Measurements from ENCODE around the gene PCDH9. TPM values are rescaled to one million over a fixed set of nuclear protein-coding genes. Genes with fewer than 3 reads are reported as not detected.

The PCDH9 gene
- total and polyA plus RNA-seq, 2 of the 4 experiments (the other 2 are of a cell fraction): 2.2 to 10.2 TPM

DNA sequence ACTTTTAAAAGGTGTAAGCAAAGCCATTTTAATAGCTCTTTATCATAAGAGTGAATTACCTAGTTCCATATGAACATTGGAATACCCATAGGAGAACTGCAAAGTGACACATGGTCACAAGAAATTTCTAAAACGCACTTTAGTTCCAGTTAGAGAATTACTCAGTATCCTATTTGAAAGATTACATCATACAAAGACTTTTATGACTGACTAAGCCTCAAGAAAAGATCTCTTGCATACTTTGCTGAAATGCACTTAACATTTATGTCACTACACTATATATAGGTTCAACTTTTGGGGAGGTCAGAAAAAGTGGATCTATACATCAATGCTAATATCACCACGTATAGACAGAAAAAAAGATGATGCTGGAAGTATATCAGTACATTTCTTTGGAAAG, 7.1 kb downstream of the PCDH9 start:
- Histone ChIP-seq H2BK5ac (ENCODE audit: low read depth, low read length, poor library complexity, severe bottlenecking) (no peak overlapping the region), H3K79me1 (ENCODE audit: low read depth in 1 of 2, low read length in 2 of 2) (0 out of 4 replicates have a peak, but pooled peaks cover 0 to 3% of the 10 kb centered on the region in 2 experiments), H3K36me3 (ENCODE audit: control insufficient read depth, insufficient read depth, low read length) (no peaks in the 10 kb centered on the region), H2AFZ (replicated peaks; ENCODE audit: low read length, poor library complexity) (no peak overlapping the region), H3K27me3 (ENCODE audit: control insufficient read depth, insufficient read depth, low read length) (no peaks in the 10 kb centered on the region), H2BK20ac (ENCODE audit: low read depth, low read length) (no peak overlapping the region), H3K9me1 (ENCODE audit: insufficient read depth, low read length) (no peaks in the 10 kb centered on the region), H3K18ac (ENCODE audit: low read depth, low read length) (no peak overlapping the region), H2BK15ac (ENCODE audit: low read depth, low read length) (no peak overlapping the region), H4K5ac (ENCODE audit: low read depth, low read length) (no peak overlapping the region), H3K4ac (ENCODE audit: low read depth, low read length) (no peak overlapping the region), H3K23ac (ENCODE audit: low read depth, low read length) (no peak overlapping the region), H3K27ac (ENCODE audit: insufficient read depth, low read length) (no peak overlapping the region), H3K9me3 (ENCODE audit: control insufficient read depth, insufficient read depth, low read length) (no peaks in the 10 kb centered on the region), H3K9ac (ENCODE audit: low read depth, low read length) (no peak overlapping the region), H2AK5ac (ENCODE audit: low read depth, low read length) (no peak overlapping the region), H2BK120ac (ENCODE audit: low read depth, low read length) (no peak overlapping the region), H3K56ac (ENCODE audit: extremely low read depth, insufficient read depth, low read length) (no peak overlapping the region), H4K91ac (ENCODE audit: insufficient read depth, low read depth, low read length) (no peak overlapping the region), H3K14ac (replicated peaks; ENCODE audit: low read depth, low read length) (no peak overlapping the region), H3K4me2 (ENCODE audit: low read depth, low read length) (no peak overlapping the region), H4K8ac (ENCODE audit: low read depth in 2 of 2, low read length in 2 of 2) (no peak overlapping the region), H2AK9ac (replicated peaks; ENCODE audit: low read depth, low read length, poor library complexity) (no peak overlapping the region), H3K4me1 (ENCODE audit: control insufficient read depth, insufficient read depth, low read length) (peaks cover 2% of the 10 kb centered on the region), H3K4me3 (ENCODE audit: insufficient read depth, low read depth, low read length) (no peak overlapping the region), H4K20me1 (ENCODE audit: insufficient read depth, low read length) (no peaks in the 10 kb centered on the region)
- whole genome bisulfite sequencing, 2 experiments (ENCODE audit: extremely low coverage in 2 of 2, insufficient read length in 1 of 2): no CpG with 5 or more reads among the region's 2 CpGs
- no peak for ATAC-seq (ENCODE audit: low read depth)
- intact Hi-C loops (cut with micrococcal nuclease) (loop anchor here (2.0 to 10.0 kb wide), 3 partner anchors 606 to 1566 kb away; no protein-coding TSS in a partner anchor), in situ Hi-C loops (cut with MboI; ENCODE audit: low sequenced_read_pairs) (loop anchor here (10.0 kb wide), 1 partner anchor 528 kb away; no protein-coding TSS in a partner anchor), dilution Hi-C loops (cut with HindIII; ENCODE audit: low sequenced_read_pairs, unreplicated experiment) (no loop called here)
- no TSS peak for BruUV-seq (replicated peaks)
- ChIA-PET POLR2A (ENCODE audit: unreplicated experiment) (no interaction called here), CTCF (interaction anchor here (1.0 to 1.3 kb wide), 3 partner anchors 531 to 1252 kb away, joined by 4 to 5 read pairs (median 4); no protein-coding TSS in a partner anchor)
- peak; percentile 72 for TF ChIP-seq CEBPB (IDR thresholded peaks at IDR 0.05; ENCODE audit: low read depth, low read length)
- TF ChIP-seq RFX5 (IDR thresholded peaks at IDR 0.05; ENCODE audit: low read depth, low read length): no peak
- peak; percentile 60 for DNase-seq

All from IMR-90 (cell line).